K562 (cell line): ENCODE data around the gene ZNF384. TPM values are rescaled to one million over a fixed set of nuclear protein-coding genes. Genes with fewer than 3 reads are reported as not detected.

ENCODE experiments used
- ETV5 ChIP-seq: sonication (generic); formaldehyde crosslinking; IDR thresholded peaks from 2 replicates; pipeline ENCODE4 v1.4.0; 2020; ENCODE audit warnings: low read depth, mild to moderate bottlenecking, missing genetic modification reagents
- ETV6 ChIP-seq, 3 experiments: fragments of 150-350 bp in 1 of 3; sonication (generic) in 1 of 3; formaldehyde crosslinking in 1 of 3; IDR thresholded peaks; 2 replicates each; pipeline versions ENCODE4 v1.6.1 to v1.8.0; 2014 to 2022; ENCODE audit warnings: borderline replicate concordance in 2 of 3, low read depth in 2 of 3, antibody characterized with exemption in 1 of 3, low read length in 1 of 3, mild to moderate bottlenecking in 1 of 3, missing genetic modification reagents in 1 of 3
- FOXP4 ChIP-seq: sonication (generic); formaldehyde crosslinking; IDR thresholded peaks from 2 replicates; pipeline ENCODE4 v1.8.0; 2022; ENCODE audit warnings: mild to moderate bottlenecking, missing genetic modification reagents, borderline replicate concordance
- HDAC1 ChIP-seq, 2 experiments: fragments of 450-650 bp; IDR thresholded peaks; 2 replicates each; pipeline ENCODE4 v1.6.1; 2016 to 2017; ENCODE audit warnings: inconsistent platforms in 1 of 2, mild to moderate bottlenecking in 1 of 2, moderate library complexity in 1 of 2
- HMGN3 ChIP-seq: IDR thresholded peaks from 2 replicates; pipeline ENCODE4 v1.6.1; 2011; ENCODE audit warnings: borderline replicate concordance, low read depth, mild to moderate bottlenecking, mixed read lengths, low read length; ENCODE audit not compliant: insufficient read length; ENCODE audit errors: extremely low read depth
- HOMEZ ChIP-seq: fragments of 250-450 bp; sonication (Bioruptor Pico); IDR thresholded peaks from 2 replicates; pipeline ENCODE4 v1.4.0; 2020; ENCODE audit warnings: mild to moderate bottlenecking, moderate library complexity
- JUND ChIP-seq, 2 experiments: IDR thresholded peaks; 2 replicates in 1 of 2; 3 replicates in 1 of 2; pipeline ENCODE4 v1.6.1; 2011; ENCODE audit warnings: borderline replicate concordance in 2 of 2, low read depth in 2 of 2, low read length in 2 of 2, improper control_type of control experiment in 1 of 2, missing biosample characterization in 1 of 2, missing genetic modification characterization in 1 of 2, missing genetic modification reagents in 1 of 2
- KAT7 ChIP-seq: sonication (generic); formaldehyde crosslinking; IDR thresholded peaks from 2 replicates; pipeline ENCODE4 v1.8.0; 2022; ENCODE audit warnings: missing genetic modification reagents, mild to moderate bottlenecking, borderline replicate concordance
- PTRF ChIP-seq: fragments of 450-650 bp; IDR thresholded peaks from 2 replicates; pipeline ENCODE4 v1.6.1; 2016; ENCODE audit warnings: mild to moderate bottlenecking, missing genetic modification characterization, missing compliant biosample characterization
- RBM15 ChIP-seq: fragments of 200-400 bp; formaldehyde crosslinking; IDR thresholded peaks from 2 replicates; pipeline ENCODE4 v1.6.1; 2018; ENCODE audit warnings: mild to moderate bottlenecking, low read length, moderate library complexity; ENCODE audit not compliant: insufficient read depth
- RBM22 ChIP-seq: fragments of 200-400 bp; formaldehyde crosslinking; IDR thresholded peaks from 2 replicates; pipeline ENCODE4 v1.6.1; 2018; ENCODE audit warnings: low read length, low read depth; ENCODE audit not compliant: poor library complexity, severe bottlenecking
- RCOR1 ChIP-seq, 2 experiments: IDR thresholded peaks; 2 replicates each; pipeline ENCODE4 v1.6.1; 2012; ENCODE audit warnings: low read depth in 2 of 2, low read length in 2 of 2, borderline replicate concordance in 1 of 2, improper control_type of control experiment in 1 of 2
- RHOXF2B ChIP-seq: fragments of 250-450 bp; sonication (Bioruptor Pico); conservative IDR thresholded peaks from 2 replicates; pipeline ENCODE4 v1.5.1; 2021
- TBP ChIP-seq: optimal IDR thresholded peaks from 2 replicates; pipeline ENCODE3; 2011; ENCODE audit warnings: low read depth, low read length, improper control_type of control experiment
- ZNF133 ChIP-seq: fragments of 250-450 bp; sonication (Bioruptor Pico); IDR thresholded peaks from 2 replicates; pipeline ENCODE4 v1.4.0; 2020; ENCODE audit warnings: mild to moderate bottlenecking
- ZNF518B ChIP-seq: fragments of 250-450 bp; sonication (Bioruptor Pico); IDR thresholded peaks from 2 replicates; pipeline ENCODE4 v1.5.0; 2021; ENCODE audit warnings: mild to moderate bottlenecking, moderate library complexity
- polyA plus RNA-seq, 8 experiments: library from polyadenylated mRNA; depleted of rRNA in 4 of 8; stranded (reverse) in 5 of 8; unstranded in 3 of 8; fragments of >200 nt; fragmentation: Nextera tagmentation in 2 of 8; fragmentation: Illumina TruSeq in 1 of 8; extraction: Ambion mirVana in 2 of 8; extraction: Trizol in 1 of 8; gene quantifications; 2 replicates each; pipeline versions ENCODE4 v1.2.1 to v1.2.3, GENCODE V29; 2011 to 2014; ENCODE audit warnings: inconsistent platforms in 1 of 8, missing spikeins in 1 of 8
- total RNA-seq, 7 experiments: library from RNA; depleted of rRNA in 6 of 7; stranded (reverse); fragments of >200 nt in 6 of 7; fragmentation: Illumina TruSeq in 2 of 7; extraction: Trizol in 2 of 7; gene quantifications; 2 replicates each; pipeline versions ENCODE4 v1.2.1 to v1.2.3, GENCODE V29; 2011 to 2021; ENCODE audit warnings: low replicate concordance in 1 of 7

ZNF384 gene
- total and polyA plus RNA-seq, 9 of the 15 experiments (the other 6 are each of a cell fraction or from before 2014, with no cell fraction given), result 0.36 to 64.8 (median 21.3) TPM

GRCh38 chr12:6723607-6724408 lies 34.6 kb upstream of the ZNF384 start, which contains the start of gene COPS7A (continued):
- TF ChIP-seq ETV5 (CRISPR knock-in tag) (peak; percentile 99), RBM15 (no peak), HMGN3 (peak; percentile 82), ZNF518B (no peak), FOXP4 (CRISPR knock-in tag) (no peak), HDAC1 (IDR thresholded peaks at IDR 0.05) (peak in 1 of 2 experiments; percentile 81; a peak in 2 of 4 replicates), PTRF (tag) (no peak), RBM22 (no peak), HOMEZ (CRISPR knock-in tag) (no peak), RCOR1 (IDR thresholded peaks at IDR 0.05; ENCODE audit: borderline replicate concordance in 1 of 2, low read depth in 2 of 2, low read length in 2 of 2) (peak in 1 of 2 experiments; percentile 58; a peak in 1 of 4 replicates), ZNF133 (CRISPR knock-in tag) (no peak), TBP (peak; percentile 73), JUND (IDR thresholded peaks at IDR 0.05; ENCODE audit: borderline replicate concordance, low read depth, low read length) (peak; percentile 55; the same call in 1 of the 2 replicates), JUND (tag; IDR thresholded peaks at IDR 0.05; ENCODE audit: borderline replicate concordance, low read depth, low read length) (no peak), KAT7 (CRISPR knock-in tag) (peak; percentile 76; the same call in 1 of the 2 replicates), RHOXF2B (CRISPR knock-in tag) (no peak), ETV6 (IDR thresholded peaks at IDR 0.05; ENCODE audit: borderline replicate concordance in 1 of 2, low read depth in 2 of 2, low read length in 1 of 2) (peak; percentile 54 to 79; a peak in 3 of 4 replicates), ETV6 (CRISPR knock-in tag; IDR thresholded peaks at IDR 0.05; ENCODE audit: borderline replicate concordance) (0 out of 2 replicates have a peak, but pooled peaks have one; percentile 0)
